Right renal cortex interstitium (tissue), 3 donors: ENCODE results near the gene ERLEC1. TPM values are rescaled to one million over a fixed set of nuclear protein-coding genes. Genes with fewer than 3 reads are reported as not detected.
"Not testable (repeated sequence)": the region's sequence is repeated elsewhere in the genome, so short reads cannot be mapped to it uniquely, and the experiment has no call there.

Experiments used
- DNase-seq, 3 donors: peaks; one replicate each; pipeline ENCODE4 v3.0.0-alpha.2; 2013; ENCODE audit warnings: low read depth in 3 of 3, low spot score in 2 of 3
- polyA plus RNA-seq, 3 donors: library from polyadenylated mRNA; unstranded; fragments of 120-200 nt; gene quantifications; one replicate each; pipeline ENCODE4 v1.2.1, GENCODE V29; 2013; ENCODE audit not compliant: insufficient read length in 3 of 3

The ERLEC1 gene
- polyA plus RNA-seq, 3 donors: 73.7 to 80.2 (median 76.3) TPM

- no peak for DNase-seq
Observed at GRCh38 chr2:53828331-53828730, 41.5 kb downstream of the ERLEC1 start.

GRCh38 chr2:53829273-53829979 lies 42.6 kb downstream of the ERLEC1 start:
- DNase-seq: no peak

GRCh38 chr2:53829980-53830290 lies 43.1 kb downstream of the ERLEC1 start:
- not testable (repeated sequence) for DNase-seq

DNA sequence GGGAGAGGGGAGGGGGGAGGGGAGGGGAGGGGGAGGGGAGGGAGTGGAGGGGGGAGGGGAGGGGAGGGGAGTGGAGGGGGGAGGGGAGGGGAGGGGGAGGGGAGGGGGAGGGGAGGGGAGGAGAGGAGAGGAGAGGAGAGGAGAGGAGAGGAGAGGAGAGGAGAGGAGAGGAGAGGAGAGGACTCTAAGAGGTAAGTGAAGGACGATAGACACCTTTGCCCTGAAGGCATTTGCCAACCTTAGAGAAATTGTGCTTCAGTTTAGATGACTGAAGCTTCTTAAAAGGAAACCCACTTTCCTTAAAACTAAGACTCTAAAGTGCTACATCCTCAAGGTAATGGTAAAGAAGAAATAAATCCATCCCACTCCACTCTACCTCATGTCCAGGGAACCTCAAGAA lies 53.7 kb downstream of the ERLEC1 start:
- DNase-seq: no peak

DNA sequence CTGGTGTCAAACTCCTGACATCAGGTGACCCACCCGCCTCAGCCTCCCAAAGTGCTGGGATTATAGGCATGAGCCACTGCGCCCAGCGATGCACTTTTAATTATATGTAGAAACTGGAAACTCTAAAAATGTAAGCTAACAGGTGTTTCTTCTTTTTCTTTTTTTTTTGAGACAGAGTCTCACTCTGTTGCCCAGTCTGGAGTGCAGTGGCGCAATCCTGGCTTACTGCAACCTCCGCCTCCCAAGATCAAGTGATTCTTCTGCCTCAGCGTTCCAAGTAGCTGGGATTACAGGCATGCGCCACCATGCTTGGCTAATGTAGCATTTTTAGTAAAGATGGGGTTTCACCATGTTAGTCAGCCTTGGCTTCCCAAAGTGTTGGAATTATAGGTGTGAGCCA lies 54.8 kb downstream of the ERLEC1 start:
- DNase-seq: not testable (repeated sequence)

DNA sequence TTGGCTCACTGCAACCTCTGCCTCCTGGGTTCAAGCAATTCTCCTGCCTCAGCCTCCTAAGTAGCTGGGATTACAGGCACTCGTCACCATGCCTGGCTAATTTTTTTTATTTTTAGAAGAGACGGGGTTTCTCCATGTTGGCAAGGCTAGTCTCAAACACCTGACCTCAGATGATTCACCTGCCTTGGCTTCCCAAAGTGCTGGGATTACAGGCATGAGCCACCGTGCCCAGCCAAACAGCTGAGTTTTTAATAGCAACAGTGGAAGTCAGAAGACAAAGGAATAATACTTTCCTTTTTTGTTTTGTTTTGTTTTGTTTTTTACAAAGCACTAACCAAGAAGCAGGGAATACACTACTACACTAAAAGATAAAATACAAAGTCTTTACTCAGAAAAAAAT lies 56.0 kb downstream of the ERLEC1 start:
- no peak for DNase-seq

DNA sequence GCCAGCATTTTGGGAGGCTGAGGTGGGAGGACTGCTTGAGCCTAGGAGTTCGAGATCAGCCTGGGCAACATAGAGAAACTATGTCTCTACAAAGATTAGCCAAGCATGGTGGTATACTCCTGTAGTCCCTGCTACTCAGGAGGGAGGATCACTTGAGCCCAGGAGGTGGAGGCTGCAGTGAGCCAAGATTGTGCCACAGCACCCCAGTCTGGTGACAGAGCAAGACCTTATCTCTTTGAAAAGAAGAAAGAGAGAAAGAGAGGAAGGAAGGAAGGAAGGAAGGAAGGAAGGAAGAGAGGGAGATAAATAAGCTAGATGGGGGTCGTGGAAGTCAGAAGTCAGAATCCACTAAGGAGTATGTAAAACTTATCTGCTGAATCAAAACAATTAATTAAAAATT lies 56.8 kb downstream of the ERLEC1 start:
- DNase-seq: no peak

DNA sequence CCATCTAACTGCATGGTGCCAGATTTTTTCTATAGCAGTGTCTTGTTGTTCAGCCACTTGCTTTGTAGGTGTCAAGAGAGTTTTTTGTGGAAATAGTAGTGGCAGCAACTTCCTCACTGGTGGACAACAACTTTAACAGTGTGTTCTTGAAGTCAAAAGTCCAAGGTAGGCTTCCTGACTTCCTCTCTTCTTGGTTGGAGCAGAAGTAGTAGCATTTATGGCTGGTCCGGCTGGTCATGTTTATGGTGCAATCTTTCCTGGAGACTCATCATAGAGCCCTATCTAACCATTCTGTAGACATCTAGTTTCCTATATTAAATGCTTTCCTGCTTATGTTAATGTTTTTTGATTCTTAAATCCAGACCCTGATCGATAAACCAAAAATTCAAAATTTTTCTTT lies 61.2 kb downstream of the ERLEC1 start:
- no peak for DNase-seq

- DNase-seq: not testable (repeated sequence)
Observed at GRCh38 chr2:53851052-53851757, 64.4 kb downstream of the ERLEC1 start.

- no peak for DNase-seq
Observed at GRCh38 chr2:53852532-53852931, 65.7 kb downstream of the ERLEC1 start.

- no peak for DNase-seq
Observed at GRCh38 chr2:53854678-53855077, 67.8 kb downstream of the ERLEC1 start.

GRCh38 chr2:53856272-53856671 lies 69.4 kb downstream of the ERLEC1 start:
- no peak for DNase-seq

DNA sequence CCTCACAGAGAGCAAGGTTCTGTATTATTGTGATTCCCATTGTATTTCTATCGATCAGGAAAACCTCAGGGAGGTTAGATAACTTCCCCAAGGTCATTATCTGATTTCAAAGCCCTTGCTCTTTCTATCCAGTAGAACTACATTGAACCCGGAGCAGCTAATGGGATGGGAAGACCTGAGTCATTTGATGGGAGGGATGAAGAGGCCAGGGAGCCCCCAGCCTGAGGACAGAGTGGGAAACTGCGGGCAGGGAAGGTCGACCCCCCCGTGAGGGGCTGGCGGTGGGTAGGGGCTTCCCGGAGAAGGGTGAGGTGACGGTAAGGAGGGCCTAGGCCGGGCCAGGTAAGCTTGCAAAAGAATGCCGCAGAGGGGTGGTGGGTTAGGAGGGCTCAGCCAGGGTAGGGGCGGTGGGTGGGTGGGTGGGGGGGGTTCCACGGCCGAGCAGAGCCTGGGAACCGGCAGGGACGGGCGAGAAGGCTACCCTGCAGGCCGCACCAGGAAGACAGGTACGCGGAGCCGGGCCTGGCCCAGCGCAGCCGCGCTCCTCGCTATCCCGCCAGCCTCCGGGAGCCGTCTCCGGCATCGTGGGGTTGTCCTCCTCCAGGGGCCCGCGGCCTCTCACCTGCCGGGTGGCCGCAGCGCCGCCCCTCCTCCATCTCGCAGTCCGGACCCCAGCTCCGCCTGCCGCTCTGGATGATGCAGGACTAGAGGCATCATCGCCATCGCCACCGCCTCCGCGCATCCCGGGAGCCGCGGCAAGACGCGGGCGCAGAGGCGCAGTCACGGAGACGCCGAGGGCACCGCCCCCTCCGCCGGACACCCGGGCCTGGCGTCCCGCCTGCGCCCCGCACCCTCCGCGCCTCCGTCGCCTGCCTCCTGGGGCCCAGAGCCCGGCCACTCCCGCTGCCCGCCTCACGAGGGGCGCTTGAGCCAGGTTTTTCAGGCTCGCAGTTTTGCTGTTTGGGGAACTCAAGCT lies 72.7 kb downstream of the ERLEC1 start, which contains the start of gene GPR75:
TSS of gene GPR75 (minus strand) at position 762 of the 976 bp plus-strand sequence. CDS start 5,211 bp downstream, outside the sequence.
- DNase-seq: peak in 2 of 3 donors; percentile 17 to 19

DNA sequence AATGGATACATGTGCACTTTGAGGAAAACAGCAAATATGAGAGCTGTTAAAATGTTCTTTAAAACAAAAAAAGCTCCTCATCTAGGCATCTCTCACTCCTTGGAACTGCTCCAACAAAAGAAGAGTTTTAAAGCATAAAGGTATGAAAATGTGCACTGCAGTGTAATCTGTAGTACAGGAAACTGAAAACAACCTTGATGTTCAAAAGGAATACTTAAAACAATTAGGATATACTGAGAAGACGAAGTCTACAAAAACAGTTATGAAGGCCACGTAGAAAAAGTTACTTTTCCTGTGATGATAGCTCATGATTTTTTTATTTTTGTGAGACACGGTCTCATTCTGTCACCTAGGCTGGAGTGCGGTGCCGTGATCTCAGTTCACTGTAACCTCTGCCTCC lies 75.0 kb downstream of the ERLEC1 start:
- no peak for DNase-seq

DNA sequence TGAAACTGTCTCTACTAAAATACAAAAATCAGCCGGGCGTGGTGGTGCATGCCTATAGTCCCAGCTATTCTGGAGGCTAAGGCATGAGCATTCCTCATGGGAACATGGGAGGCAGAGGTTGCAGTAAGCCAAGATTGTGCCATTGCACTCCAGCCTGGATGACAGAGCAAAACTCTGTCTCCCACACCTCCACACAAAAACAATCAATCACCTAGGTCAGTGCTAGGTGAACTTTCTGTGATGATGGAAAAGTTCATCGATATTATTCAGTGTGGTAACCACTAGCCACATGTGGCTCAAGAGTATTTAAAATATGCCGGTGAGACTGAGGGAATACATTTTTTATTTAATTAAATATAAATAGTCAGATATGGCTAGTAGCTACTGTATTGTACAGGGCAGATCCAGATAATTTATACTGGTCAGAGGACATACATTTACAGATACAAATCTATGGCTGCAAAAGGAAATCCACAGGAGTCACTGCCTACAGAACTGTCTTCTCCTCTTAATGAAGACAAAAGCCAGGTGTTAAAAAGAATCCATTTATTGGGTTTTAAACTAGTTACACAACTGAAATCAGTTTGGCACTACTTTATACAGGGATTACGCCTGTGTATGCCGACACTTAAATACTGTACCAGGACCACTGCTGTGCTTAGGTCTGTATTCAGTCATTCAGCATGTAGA lies 76.8 kb downstream of the ERLEC1 start:
- DNase-seq: no peak

DNA sequence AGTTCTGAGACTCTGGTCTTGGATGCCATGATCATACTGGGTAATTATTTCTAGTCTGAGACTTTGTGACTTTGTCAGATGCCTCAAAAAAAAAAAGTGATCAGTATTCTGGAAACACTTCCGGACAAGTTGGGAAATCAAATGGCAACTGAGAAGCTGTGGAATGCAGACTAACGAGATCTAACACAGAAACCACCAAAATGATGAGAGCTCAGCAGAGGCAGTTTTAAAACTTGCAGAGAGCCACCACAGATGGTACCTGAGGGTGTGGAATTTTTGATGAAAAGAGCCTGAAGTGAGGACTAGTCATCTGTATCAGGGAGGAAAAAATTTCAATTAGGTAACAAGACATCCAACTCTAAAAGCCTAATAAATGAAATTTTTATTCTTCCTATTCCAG lies 78.4 kb downstream of the ERLEC1 start:
- DNase-seq: no peak

GRCh38 chr2:53865962-53866361 lies 79.1 kb downstream of the ERLEC1 start:
- no peak for DNase-seq

DNA sequence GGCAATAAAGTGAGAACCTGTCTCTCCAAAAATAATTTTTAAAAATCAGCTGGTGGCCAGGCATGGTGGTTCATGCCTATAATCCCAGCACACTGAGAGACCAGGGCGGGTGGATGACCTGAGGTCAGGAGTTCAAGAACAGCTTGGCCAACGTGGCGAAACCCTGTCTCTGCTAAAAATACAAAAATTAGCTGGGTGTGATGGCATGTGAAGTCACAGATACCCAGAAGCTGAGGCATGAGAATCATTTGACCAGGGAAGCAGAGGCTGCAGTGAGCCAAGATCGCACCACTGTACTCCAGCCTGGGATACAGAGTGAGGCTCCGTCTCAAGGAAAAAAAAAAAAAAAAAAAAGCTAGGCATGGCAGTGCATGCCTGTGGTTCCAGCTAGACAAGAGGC lies 80.3 kb downstream of the ERLEC1 start:
- DNase-seq: no peak

- no peak for DNase-seq
Observed at GRCh38 chr2:53867773-53868172, 80.9 kb downstream of the ERLEC1 start.
